NCI-H2196 treated with DMSO at 0.1 percent for 48 hours (cell line): ENCODE data around the gene ERBB4.

Source experiments
- DNase-seq: peaks from one replicate; lab custom pipeline; 2025; ENCODE audit not compliant: unreplicated experiment; lab: John Stamatoyannopoulos, UW

ERBB4 gene

GRCh38 chr2:212364112-212364985, 174.3 kb downstream of the ERBB4 start:
- no peak for DNase-seq

DNA sequence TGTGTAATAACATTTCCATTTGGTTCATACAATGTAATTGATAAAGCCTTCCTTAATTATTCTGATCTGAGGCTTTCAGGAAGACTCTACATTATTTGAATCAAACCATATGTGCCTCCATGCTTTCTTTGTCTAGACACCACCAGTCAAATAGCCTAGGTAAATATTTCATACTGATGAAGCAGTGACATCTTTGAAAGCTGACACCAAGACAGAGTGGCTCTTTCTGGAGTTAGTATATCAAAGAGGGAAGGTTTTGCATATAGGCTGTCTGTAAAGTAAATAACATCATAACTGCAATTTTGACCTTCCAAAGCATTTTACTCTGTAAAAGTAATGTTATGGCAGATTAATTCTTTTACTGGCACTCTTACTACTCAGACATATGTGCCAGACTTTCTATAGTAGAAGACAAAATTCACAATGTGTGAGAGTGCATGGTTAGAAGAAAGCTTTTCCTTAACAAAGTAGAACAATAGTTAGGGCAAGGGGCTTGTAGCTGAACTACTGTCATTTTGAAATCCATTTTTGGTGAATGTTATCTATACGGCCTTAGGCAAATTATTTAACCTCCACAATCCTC, 177.3 kb downstream of the ERBB4 start:
- DNase-seq, result no peak

DNA sequence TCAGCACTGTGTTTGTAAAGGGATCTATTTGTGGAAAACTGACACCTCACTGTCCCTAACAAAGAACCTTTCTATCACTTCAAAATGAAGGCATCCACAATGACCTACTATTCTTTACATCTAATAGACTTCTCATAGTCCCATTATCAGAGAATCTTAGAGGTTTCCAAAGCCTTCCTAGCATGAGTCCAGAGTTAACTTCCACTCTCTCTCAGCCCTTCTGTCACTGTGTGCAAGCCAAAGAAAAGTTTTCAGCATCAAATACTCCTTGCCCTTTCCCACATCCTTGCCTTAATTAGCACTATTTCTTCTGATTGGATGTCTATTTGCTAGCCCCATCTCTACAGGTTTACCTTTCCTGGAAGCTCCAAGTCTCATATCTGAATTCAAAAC, 178.5 kb downstream of the ERBB4 start:
- no peak for DNase-seq

DNA sequence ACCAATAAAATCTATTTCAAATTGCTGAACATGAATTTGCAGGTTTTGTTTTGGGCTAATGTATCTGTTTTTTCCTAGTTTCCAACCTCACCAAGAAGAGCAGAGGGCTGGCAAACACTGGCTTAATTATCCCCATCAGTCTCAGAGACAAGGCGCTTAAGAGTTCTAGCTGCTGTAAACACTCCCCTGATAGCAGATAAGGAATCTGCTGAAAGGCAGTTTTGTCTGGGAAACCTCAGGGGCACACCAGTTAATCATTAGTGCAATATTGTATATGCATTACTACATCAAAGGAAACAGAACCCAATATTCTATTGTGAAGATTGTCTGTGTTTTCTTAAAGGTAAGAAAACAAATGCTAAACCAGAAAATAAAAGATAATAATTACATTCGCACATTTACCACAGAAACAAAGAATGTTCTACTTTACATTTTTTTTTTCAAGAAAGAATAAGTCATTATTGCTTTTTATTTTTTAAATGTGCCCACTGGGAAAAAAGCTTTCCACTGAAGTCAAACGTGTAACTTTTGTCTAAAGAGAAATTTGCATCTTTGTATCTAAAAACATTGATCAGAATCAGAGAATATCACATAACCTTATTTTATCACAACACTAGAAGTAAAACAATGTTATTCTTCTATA, 179.1 kb downstream of the ERBB4 start:
- DNase-seq, result no peak

- DNase-seq, result no peak
Measured at GRCh38 chr2:212357606-212358005, 181.0 kb downstream of the ERBB4 start.

DNA sequence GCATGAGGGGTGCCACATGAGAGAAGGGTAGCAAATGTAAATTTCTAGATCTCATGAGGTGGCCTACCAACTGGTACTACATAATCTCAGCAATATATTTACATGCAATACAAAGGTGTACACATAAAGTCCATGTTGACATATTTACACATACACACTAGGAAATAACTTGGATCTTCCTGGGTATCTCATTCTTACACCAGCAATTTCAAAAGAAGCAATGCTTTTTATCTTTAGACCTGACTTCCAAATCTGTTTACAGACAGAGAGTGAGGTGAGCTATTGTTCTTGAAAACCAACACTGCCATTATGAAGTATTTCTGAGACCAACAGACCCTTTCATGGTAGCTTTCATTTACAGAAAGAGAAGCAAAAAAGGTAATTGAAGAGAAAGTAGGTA, 184.2 kb downstream of the ERBB4 start:
- no peak for DNase-seq

GRCh38 chr2:212348501-212348900, 190.1 kb downstream of the ERBB4 start:
- no peak for DNase-seq

- no peak for DNase-seq
Measured at GRCh38 chr2:212346865-212347264, 191.7 kb downstream of the ERBB4 start.

GRCh38 chr2:212345966-212346365, 192.6 kb downstream of the ERBB4 start:
- DNase-seq, result no peak

DNA sequence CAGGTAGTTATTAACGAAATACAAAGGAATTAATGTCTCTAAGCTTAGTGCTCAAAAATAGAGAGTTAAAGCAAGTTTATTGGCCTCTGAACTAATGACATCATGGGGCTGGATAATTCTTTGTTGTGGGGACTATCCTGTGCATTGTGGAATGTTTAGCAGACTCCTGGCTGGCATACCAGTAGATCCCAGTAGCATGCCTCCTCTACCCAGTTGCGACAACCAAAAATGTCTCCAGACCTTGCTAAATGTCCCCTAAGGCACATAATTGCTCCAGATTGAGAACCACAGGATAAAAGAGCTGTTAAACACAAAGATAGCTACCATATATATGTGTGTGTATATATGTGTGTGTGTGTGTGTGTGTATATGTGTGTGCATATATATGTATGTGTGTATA, 194.5 kb downstream of the ERBB4 start:
- DNase-seq, result no peak

DNA sequence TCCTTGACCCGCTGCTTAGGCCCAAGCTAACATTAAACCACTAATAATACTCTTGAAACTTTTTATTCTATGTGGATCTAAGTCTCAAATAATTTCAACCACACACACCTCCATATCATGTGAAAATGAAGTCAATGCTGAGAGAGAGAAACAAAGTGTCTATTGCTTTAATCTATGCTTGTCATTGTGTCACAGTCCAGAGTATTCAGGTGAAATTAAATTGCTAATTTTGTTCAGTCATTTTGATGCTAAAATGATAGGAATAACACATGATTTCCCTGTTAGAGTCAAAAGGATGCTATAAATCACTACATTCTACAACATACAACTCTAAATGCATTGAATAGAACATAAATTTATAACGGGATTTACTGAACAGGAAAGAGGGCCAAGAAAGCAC, 195.4 kb downstream of the ERBB4 start:
- DNase-seq, result no peak

GRCh38 chr2:212337486-212338343, 200.9 kb downstream of the ERBB4 start:
- DNase-seq, result no peak

DNA sequence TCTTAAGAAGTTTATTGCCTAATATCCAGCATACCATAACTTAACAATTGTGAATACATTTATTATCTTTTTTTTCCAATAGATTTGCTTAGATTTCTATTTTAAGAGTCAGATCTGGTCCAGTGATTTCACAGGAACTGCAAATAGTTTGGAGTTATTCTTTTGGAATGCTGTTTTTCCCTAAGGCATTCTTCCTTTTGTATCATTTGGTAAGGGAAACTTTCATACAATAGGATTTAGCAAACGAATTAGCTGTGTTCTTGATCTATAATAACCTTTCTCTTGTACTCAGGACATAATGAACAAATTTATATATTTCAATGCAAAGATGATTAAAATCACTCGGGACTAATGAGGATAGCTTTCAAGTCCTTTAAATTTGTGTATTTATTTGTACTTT, 201.6 kb downstream of the ERBB4 start:
- no peak for DNase-seq

- DNase-seq, result no peak
Measured at GRCh38 chr2:212330263-212330662, 208.3 kb downstream of the ERBB4 start.

DNA sequence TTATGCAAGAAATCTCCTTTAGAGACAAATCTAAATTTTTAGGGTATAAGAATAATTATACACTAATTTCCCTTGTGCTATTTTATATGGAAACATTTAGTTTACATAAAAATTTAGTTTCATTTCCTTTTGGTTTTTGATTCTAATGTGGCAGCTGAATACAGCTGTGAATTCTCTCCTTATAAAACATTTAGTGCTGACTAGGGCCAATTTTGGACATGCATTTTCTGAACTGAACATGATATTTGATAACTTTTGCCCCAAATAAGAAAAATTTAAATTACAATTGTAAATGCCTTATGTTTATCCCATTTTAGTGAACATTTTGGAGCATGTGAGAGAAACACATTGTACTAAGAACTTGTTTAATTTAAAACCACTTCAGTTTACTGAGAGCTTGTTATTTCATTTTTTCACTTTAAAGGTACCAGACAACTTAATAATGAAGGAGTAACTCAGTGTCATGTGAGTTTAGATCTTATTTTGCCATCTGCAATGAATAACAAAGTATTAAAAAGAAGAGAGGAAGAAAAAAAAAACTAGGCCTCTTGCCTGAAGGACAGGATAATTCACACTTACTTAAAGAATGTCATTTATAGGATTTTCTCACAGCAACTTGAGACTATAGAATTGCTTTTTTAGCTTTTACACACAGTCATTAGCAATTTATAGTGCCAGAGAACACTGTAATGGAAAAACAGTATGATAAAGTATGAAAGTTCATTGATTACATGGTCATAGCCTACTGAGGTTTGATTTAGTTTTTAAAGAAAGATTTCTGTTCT, 209.7 kb downstream of the ERBB4 start:
- DNase-seq, result no peak

- DNase-seq, result no peak
Measured at GRCh38 chr2:212328136-212328535, 210.5 kb downstream of the ERBB4 start.

- no peak for DNase-seq
Measured at GRCh38 chr2:212327171-212327809, 211.3 kb downstream of the ERBB4 start.

- no peak for DNase-seq
Measured at GRCh38 chr2:212318636-212319035, 220.0 kb downstream of the ERBB4 start.

DNA sequence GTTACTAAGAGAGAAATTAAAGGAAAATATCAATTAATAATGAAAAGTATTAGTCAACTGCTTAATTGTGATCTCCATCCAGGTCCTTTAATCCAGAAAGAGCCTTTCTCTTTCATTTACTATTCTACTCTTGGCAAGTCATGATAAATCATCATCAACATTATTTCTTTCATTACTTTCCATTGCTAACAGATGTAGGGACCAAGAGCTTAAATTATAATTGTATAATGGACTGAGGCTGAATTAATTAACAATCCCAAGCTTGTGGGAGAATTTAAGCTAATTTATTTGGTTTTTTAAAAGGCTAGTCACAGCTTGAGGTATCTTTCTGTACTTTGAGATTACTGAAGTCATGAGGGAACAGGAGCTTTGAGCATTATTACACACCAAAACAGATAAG, 223.9 kb downstream of the ERBB4 start:
- no peak for DNase-seq

GRCh38 chr2:212311807-212312404, 226.7 kb downstream of the ERBB4 start:
- DNase-seq, result no peak
